MCF 10A (cell line): ENCODE results near the gene LSG1. TPM values are rescaled to one million over a fixed set of nuclear protein-coding genes. Genes with fewer than 3 reads are reported as not detected.
"Not testable (repeated sequence)": the region's sequence is repeated elsewhere in the genome, so short reads cannot be mapped to it uniquely, and the experiment has no call there.

Experiments used
- BruUV-seq: library from RNA; stranded (reverse); fragments of 400-500 nt; replicated peaks from 2 replicates; lab custom pipeline; 2021; lab: Mats Ljungman, UMichigan
- CTCF ChIA-PET: fragments of 300-600 bp; sonication (Branson Sonifier 250); formaldehyde crosslinking; extraction: SDS; loops from one replicate; lab custom pipeline; 2021; ENCODE audit warnings: antibody characterized with exemption, inconsistent platforms; lab: Yijun Ruan, JAX
- POLR2A ChIA-PET: fragments of 300-600, 350-650 bp; sonication (Branson Sonifier 250); formaldehyde crosslinking; extraction: SDS; loops from one replicate; lab custom pipeline; 2020; ENCODE audit warnings: antibody characterized with exemption, inconsistent platforms; lab: Yijun Ruan, JAX
- DNase-seq: peaks from one replicate; pipeline ENCODE4 v3.0.0-alpha.2; 2018; ENCODE audit not compliant: unreplicated experiment
- H3K27ac Mint-ChIP-seq: one replicate; pipeline ENCODE4 v1.8.0; 2022; ENCODE audit warnings: mild to moderate bottlenecking, low read depth, mixed read lengths; ENCODE audit not compliant: unreplicated experiment
- H3K27me3 Mint-ChIP-seq: one replicate; pipeline ENCODE4 v1.8.0; 2022; ENCODE audit warnings: mixed read lengths; ENCODE audit not compliant: insufficient read depth, unreplicated experiment
- H3K36me3 Mint-ChIP-seq: one replicate; pipeline ENCODE4 v1.8.0; 2022; ENCODE audit warnings: mild to moderate bottlenecking, moderate library complexity, mixed read lengths; ENCODE audit not compliant: insufficient read depth, unreplicated experiment
- H3K4me1 Mint-ChIP-seq: one replicate; pipeline ENCODE4 v1.8.0; 2022; ENCODE audit warnings: mixed read lengths; ENCODE audit not compliant: insufficient read depth, unreplicated experiment
- H3K4me3 Mint-ChIP-seq: one replicate; pipeline ENCODE4 v1.8.0; 2022; ENCODE audit warnings: mild to moderate bottlenecking, moderate library complexity, mixed read lengths; ENCODE audit not compliant: unreplicated experiment
- H3K9me3 Mint-ChIP-seq: one replicate; pipeline ENCODE4 v1.8.0; 2022; ENCODE audit warnings: mixed read lengths; ENCODE audit not compliant: unreplicated experiment
- CTCF ChIP-seq: fragments of 200-600 bp; IDR thresholded peaks from one replicate; pipeline ENCODE4 v1.8.0; 2022; ENCODE audit warnings: antibody characterized with exemption, mild to moderate bottlenecking; ENCODE audit not compliant: unreplicated experiment
- intact Hi-C: fragments of 100-400 bp; cut with micrococcal nuclease; formaldehyde crosslinking; loops from 2 replicates; pipeline ENCODE4 v1.14.1; 2022
- total RNA-seq: library from RNA; stranded (reverse); gene quantifications from 2 replicates; pipeline ENCODE4 v1.2.3, GENCODE V29; 2022

The LSG1 gene
- total RNA-seq, 1 experiment from 2014 or later: 35.1 TPM

- Mint-ChIP-seq H3K27me3 (no peaks in the 10 kb centered on the region), H3K27ac (no peak overlapping the region), H3K9me3 (no peaks in the 10 kb centered on the region), H3K4me1 (no peaks in the 10 kb centered on the region), H3K36me3 (no peaks in the 10 kb centered on the region), H3K4me3 (no peak overlapping the region)
- POLR2A ChIA-PET: no interaction called here
- CTCF ChIA-PET: interaction anchor here (0.7 to 1.0 kb wide), 2 partner anchors 12 to 30 kb away, joined by 3 to 6 read pairs; no protein-coding TSS in a partner anchor
- TF ChIP-seq CTCF: no peak
- intact Hi-C loops: no loop called here
- no peak for DNase-seq
- no TSS peak for BruUV-seq
Observed at GRCh38 chr3:194606163-194606562, 65.8 kb downstream of the LSG1 start.

- DNase-seq, H3K36me3 Mint-ChIP-seq, H3K4me1 Mint-ChIP-seq, H3K27ac Mint-ChIP-seq, BruUV-seq, H3K27me3 Mint-ChIP-seq, intact Hi-C loops, H3K9me3 Mint-ChIP-seq, POLR2A ChIA-PET, H3K4me3 Mint-ChIP-seq: not testable (repeated sequence)
- CTCF ChIA-PET: interaction anchor here (1.0 kb wide), 1 partner anchor 11 kb away, joined by 6 read pairs; no protein-coding TSS in a partner anchor
Observed at GRCh38 chr3:194605314-194605713, 66.7 kb downstream of the LSG1 start.

DNA sequence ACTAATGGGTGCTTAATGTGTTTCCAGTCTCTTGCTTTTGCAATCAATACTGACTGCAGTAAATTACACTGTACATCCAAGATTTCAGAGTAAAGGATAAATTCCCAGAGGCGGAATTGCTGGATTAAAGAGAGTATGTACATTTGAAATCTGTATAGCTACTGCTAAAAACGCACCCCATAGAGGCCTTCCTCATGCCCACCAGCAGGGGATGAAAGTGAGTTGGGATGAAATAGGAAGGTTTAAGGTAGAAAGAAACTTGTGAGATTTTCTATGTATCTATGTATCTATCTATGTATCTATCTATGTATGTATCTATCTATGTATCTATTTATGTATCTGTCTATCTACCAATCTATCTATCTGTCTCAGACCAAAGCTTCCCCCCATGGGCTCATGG, 67.2 kb downstream of the LSG1 start:
- TF ChIP-seq CTCF: no peak
- DNase-seq: no peak
- BruUV-seq: no TSS peak
- no peaks in the 10 kb centered on the region for H3K27me3 Mint-ChIP-seq
- H3K4me3 Mint-ChIP-seq: no peak overlapping the region
- intact Hi-C loops: no loop called here
- no peak overlapping the region for H3K27ac Mint-ChIP-seq
- H3K9me3 Mint-ChIP-seq: no peaks in the 10 kb centered on the region
- peaks cover 6% of the 10 kb centered on the region for H3K36me3 Mint-ChIP-seq
- H3K4me1 Mint-ChIP-seq: no peaks in the 10 kb centered on the region
- POLR2A ChIA-PET: no interaction called here
- CTCF ChIA-PET: interaction anchor here (1.0 to 1.2 kb wide), 2 partner anchors 9 to 163 kb away, joined by 3 read pairs; no protein-coding TSS in a partner anchor

DNA sequence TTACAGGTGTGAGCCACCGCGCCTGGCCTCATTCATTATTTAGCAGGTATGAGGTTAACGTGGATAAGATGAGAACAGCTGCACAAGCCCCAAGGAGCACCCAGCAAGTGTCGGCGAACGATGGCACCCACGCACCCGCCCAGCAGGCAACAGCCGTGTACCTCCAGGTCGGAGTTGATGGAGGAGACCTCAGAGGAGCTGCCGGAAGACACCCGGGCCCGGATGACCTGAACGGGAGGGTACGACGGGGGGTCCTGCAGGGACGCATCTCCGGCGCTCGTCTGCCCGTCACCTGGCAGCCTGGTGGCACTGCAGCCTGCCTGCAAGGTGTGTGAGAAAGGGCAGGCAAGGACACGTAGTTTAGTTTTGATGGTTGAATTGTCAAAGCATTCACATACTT, 67.9 kb downstream of the LSG1 start:
- H3K4me1 Mint-ChIP-seq: no peaks in the 10 kb centered on the region
- peaks cover 6% of the 10 kb centered on the region for H3K36me3 Mint-ChIP-seq
- no TSS peak for BruUV-seq
- no peak for DNase-seq
- ChIA-PET POLR2A (no interaction called here), CTCF (interaction anchor here (0.6 to 1.2 kb wide), 3 partner anchors 8 to 162 kb away, joined by 3 read pairs; no protein-coding TSS in a partner anchor)
- no peaks in the 10 kb centered on the region for H3K27me3 Mint-ChIP-seq
- H3K4me3 Mint-ChIP-seq: no peak overlapping the region
- no peaks in the 10 kb centered on the region for H3K9me3 Mint-ChIP-seq
- H3K27ac Mint-ChIP-seq: no peak overlapping the region
- no peak for TF ChIP-seq CTCF
- intact Hi-C loops: no loop called here
